ENCODE measurements around the gene VSIG1.

VSIG1 gene

DNA sequence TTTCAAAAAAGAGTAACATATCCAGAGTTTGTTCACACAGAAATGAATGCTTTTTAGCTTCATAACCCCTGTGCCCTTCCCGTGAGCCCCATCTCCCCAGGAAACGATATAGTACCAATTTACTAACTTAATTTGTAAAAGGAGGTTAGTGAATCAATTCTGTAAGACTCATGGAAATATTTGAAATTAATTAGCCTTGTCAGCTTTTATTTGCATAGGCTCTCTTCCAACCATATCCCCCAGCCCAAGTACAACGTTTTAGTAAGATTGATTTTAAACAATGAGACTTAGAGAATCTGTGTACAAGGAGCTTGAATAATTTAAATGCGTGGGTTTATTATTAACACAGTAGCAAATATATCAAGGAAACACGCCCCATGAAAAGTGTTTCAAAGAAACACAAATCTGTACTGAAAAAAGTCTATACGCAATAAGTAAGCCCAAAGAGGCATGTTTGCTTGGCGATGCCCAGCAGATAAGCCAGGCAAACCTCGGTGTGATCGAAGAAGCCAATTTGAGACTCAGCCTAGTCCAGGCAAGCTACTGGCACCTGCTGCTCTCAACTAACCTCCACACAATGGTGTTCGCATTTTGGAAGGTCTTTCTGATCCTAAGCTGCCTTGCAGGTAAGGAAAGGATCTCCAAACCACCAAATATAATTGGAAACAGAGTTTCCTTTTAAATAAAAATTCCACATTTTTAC lies at the start of gene VSIG1:
VSIG1 (plus strand) TSS at position 512 of the 703 bp plus-strand sequence; CDS start at position 578, 66 bp downstream.
- no peak for DNase-seq (ENCODE audit: low read depth)

- no peak for DNase-seq (ENCODE audit: low read depth)
Observed at GRCh38 chrX:107996124-107996523, 48.7 kb upstream of the VSIG1 start.

GRCh38 chrX:108000751-108001150 lies 44.1 kb upstream of the VSIG1 start:
- DNase-seq (ENCODE audit: low read depth), result no peak

DNA sequence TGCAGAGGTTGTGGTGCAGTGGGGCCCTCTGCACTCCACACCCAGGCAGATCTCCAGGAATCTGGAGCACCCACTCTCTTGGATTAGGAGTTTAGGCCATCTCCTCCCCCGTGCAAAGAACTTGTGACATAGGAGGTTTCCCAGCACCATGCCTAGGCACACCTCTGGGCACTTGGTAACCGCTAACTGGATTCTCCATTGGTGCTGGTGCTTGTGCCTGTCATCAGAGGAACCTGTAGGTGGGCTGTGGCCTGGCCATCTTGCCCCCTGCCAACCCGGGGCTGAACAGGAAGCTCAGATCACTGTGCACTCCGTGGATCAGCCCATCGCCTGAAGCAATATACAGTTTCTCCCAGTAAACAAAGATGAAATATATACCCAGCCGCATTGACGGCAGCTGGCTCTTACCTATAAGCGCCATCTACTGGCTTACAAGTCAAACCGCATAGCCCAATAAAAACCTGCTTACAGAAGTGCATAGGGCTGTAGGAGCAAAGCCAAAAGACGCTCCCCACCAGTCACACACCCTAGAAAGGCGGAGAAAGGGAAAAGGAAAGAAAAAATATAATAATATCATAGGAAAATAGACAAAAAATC lies 43.5 kb upstream of the VSIG1 start:
- no peak for DNase-seq (ENCODE audit: low read depth)

DNA sequence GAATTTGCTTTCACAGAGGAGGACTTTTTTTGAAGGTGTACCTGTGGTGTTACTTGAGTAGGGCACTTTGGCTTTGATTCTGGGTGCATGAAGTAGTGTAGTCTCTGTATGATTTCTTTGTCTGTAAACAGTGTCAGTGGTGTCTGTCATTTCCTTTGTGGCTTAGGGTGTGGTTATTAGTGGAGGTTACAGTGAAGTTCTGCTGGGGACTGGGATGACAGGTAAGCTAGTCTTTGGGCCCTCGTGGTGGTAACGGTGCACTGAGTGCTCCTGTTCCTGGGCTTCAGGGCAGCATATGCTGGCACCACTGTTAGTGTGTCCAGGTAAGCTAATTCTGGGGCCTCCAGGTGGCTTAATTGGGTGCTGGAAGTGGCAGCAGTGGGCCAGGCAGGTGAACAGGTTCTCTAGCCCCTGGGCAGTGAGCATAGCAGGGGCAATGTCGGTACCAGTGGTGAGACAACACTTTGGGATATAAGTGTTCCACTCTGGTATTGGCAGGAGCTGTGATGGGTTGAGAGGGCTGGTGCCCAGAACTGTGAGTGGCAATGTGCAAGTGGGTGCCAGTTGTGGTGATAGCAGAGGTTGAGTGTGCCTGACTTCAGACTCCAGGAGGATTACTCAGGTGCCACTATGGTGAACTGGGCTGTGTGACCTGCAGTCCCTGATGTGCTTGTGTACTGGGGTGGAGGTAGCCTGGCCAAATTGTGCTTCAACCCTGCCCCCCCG lies 26.0 kb upstream of the VSIG1 start:
- DNase-seq (ENCODE audit: low read depth), result peak; percentile 28

GRCh38 chrX:108019382-108019875 lies 25.4 kb upstream of the VSIG1 start:
- no peak for DNase-seq (ENCODE audit: low read depth)

DNA sequence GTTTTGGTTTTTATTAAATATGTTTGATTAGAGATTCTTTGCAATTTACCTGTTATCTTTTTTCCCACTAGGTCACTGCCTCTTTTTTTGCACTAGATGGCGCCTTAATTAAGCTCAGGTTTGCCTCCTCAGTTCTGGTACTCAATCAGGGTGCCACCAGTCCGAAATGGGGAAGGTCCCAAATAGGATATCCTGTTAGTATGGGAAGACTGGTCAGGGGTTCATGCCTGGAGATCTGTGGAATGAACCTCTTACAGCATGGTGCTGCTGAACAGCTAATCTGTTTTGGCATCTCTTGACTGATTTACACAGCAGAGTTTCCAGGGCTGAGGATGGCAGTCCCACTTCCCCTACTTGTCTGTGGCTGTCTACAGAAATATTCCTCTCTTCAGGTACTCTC lies 24.2 kb upstream of the VSIG1 start:
- no peak for DNase-seq (ENCODE audit: low read depth)

DNA sequence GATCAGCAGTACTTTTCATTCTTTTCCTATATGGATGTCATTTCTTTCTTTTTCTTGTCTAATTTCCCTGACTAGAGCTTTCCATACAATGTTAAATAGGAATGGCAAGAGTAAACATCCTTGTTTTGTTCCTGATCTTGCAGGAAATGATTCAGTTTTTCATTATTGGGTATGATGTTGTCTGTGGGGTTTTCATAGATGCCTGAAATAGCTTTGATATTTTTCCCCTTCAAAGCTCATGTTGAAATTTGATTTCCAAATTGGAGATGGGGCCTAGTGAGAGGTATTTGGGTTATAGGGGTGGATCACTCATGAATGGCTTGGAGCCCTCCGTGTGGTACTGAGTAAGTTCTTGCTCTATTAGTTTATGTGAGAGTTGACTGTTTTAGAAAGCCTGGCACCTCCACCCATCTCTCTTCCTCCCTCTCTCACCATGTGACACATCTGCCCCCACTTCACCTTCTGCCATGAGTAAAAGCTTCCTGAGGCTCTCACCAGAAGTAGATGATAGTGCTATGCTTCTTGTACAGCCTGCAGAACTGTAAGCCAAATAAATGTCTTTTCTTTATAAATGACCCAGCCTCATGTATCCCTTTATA lies 22.3 kb upstream of the VSIG1 start:
- no peak for DNase-seq (ENCODE audit: low read depth)

DNA sequence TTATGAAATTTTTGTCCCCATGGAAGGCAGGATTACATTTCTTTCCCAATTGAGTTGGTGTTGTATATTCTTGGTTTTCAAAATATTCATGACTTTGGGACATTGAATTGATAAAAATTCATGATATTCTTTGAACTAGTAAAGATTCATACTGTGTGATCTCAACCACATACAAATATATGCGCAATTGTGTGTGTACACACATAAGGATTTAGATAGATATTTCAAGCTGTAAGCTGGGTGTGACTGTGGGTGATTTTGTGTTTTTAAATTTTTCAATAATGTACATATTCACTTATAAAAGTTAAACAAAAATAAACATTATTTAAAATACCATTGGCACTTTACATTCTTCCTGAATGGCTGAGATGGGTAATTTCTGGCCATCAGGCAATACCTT lies 19.5 kb upstream of the VSIG1 start:
- no peak for DNase-seq (ENCODE audit: low read depth)

- no peak for DNase-seq (ENCODE audit: low read depth)
Observed at GRCh38 chrX:108025954-108026600, 18.8 kb upstream of the VSIG1 start.

- DNase-seq (ENCODE audit: low read depth), result no peak
Observed at GRCh38 chrX:108028854-108029253, 16.0 kb upstream of the VSIG1 start.

DNA sequence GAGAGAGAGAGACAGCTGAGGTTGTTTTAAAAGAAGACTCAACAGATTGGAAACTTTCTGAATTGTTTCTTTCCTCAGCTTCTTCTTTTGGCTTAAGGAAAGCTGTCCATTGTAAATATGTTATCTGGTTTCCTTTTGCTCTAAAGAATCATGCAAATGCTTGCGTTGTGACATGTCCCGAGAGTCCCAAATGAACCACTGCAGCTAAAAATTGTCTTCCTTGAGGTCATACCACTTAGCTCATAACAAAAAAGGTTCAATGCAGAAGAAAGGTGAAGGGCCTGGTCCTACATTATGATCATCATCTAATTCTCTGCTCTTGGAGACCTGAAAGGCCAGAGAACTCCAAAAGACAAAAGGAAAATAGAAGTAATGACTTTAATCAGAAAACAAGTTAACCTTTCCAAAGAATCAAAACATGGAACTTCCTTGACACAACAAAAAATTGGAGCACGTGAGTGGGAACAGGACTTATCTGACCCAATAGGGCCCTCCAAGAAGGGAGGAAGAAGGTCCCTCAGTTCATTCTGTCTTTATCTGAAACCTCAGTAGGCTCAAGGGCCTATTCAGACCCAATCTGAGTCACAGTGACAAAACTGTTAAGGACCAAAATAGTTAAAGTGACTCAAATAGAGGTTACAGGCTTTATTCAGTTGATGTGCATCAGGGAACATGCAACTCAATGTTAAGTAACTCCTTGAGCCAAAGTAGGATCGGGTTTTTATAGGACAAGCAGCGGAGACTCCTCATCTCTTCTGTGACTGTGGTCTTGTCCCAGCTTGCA lies 14.7 kb upstream of the VSIG1 start:
- no peak for DNase-seq (ENCODE audit: low read depth)

- no peak for DNase-seq (ENCODE audit: low read depth)
Observed at GRCh38 chrX:108032944-108033343, 11.9 kb upstream of the VSIG1 start.

DNA sequence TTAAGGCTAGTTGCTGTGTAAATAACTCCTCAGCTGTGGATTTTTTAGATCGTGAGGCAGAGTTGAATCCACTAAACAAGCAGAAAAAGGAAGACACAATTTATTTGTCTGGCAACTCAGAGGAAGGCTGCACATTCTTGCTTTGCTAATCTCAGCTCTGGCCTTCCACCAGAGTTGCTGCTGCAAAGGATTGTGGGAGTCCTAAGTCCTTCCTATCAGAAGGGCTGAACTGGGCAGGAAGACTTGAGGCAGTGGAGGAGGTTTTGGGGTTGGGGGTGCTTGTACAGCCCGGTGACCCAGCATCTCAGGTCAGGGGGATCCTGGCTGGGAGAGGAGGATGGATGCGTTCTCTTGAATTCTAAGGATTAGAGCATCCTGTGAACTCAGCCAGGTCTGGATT lies 11.0 kb upstream of the VSIG1 start:
- no peak for DNase-seq (ENCODE audit: low read depth)

- no peak for DNase-seq (ENCODE audit: low read depth)
Observed at GRCh38 chrX:108034725-108035124, 10.1 kb upstream of the VSIG1 start.

GRCh38 chrX:108036298-108036973 lies 8.4 kb upstream of the VSIG1 start:
- DNase-seq (ENCODE audit: low read depth), result no peak

DNA sequence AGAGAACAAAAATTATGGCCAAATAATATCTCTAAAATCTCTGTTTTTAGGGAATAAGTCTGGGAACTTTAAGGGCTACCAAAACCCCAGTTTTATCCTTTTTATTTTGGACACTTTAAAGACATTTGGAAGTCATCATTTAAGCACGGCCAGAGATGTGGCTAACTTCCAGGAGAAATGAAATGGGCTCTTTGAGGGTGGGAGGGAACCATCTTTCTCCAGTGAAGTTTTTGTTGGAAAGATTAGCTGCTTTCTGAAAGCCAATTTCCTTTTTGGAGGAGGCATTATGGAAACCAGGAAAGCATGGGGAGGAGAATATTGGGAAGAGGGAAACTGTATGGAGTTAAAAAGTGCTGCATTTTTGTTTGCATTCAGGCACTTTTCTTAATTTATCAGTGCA lies 4.8 kb downstream of the VSIG1 start:
- no peak for DNase-seq (ENCODE audit: low read depth)

- DNase-seq (ENCODE audit: low read depth), result no peak
Observed at GRCh38 chrX:108053218-108053617, 8.4 kb downstream of the VSIG1 start.

GRCh38 chrX:108055546-108055945 lies 10.7 kb downstream of the VSIG1 start:
- no peak for DNase-seq (ENCODE audit: low read depth)

DNA sequence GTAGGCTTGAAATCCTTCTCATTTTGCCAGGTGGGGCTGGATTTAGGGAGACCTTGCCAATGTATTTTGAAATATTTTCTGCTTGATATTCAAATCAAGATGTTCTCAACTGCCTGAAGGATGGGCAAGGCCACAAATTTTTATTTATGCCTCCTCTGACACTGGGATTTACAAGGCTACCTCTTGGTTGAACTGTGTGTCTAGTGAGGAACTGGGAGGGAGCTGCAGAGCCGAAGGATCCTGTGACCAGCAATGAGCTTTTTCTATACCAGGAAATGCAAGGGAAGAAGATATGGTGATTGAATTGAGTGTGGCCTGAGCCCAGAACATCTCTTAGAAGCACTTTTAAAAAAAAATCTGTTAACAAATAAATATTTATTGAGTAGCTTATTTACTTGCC lies 14.9 kb downstream of the VSIG1 start:
- no peak for DNase-seq (ENCODE audit: low read depth)

DNA sequence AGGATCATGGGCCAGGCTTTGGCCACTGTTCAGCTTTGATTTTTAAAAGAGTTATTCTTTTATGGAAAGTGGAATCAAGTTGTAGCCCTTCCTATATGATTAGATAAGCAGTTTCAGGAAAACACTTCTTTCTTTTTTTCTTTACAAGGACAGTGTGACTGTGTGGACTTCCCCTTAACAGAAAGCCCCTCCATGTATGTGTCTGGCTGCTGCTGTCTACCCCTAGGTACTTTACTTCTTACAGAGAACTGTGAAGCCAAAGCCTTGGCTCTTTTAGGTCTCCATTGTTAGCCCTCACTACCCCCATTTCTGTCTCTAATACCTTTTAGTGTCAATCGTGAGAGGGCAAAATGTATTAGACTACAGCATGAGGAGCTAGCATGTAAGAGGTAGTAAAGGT lies 19.1 kb downstream of the VSIG1 start:
- no peak for DNase-seq (ENCODE audit: low read depth)

Measured in T-helper 22 cell (primary cell).